UCSD-AML1 (cell line): ENCODE results near the gene WDCP.
"Not testable (repeated sequence)": the region's sequence is repeated elsewhere in the genome, so short reads cannot be mapped to it uniquely, and the experiment has no call there.

Experiments
- DNase-seq: peaks from one replicate; lab custom pipeline; 2025; ENCODE audit not compliant: unreplicated experiment; lab: John Stamatoyannopoulos, UW

Gene WDCP

GRCh38 chr2:24072259-24072658 is 25.1 kb upstream of the WDCP start:
- no peak for DNase-seq

GRCh38 chr2:24065341-24065740 is 18.1 kb upstream of the WDCP start:
- DNase-seq: no peak

GRCh38 chr2:24058564-24059271 is 11.5 kb upstream of the WDCP start:
- DNase-seq: no peak

- no peak for DNase-seq
Measured at GRCh38 chr2:24055750-24056149, 8.6 kb upstream of the WDCP start.

GRCh38 chr2:24054366-24055010 is 7.3 kb upstream of the WDCP start:
- no peak for DNase-seq

- no peak for DNase-seq
Measured at GRCh38 chr2:24052951-24053350, 5.8 kb upstream of the WDCP start.

- DNase-seq: no peak
Measured at GRCh38 chr2:24051833-24052232, 4.6 kb upstream of the WDCP start.

GRCh38 chr2:24050041-24050979 is 3.1 kb upstream of the WDCP start:
- peak; percentile 28 for DNase-seq

- peak; percentile 45 for DNase-seq
Measured at GRCh38 chr2:24049485-24050021, 2.4 kb upstream of the WDCP start, which contains the start of gene FKBP1B. FKBP1B (plus strand) TSS chr2:24049741; CDS start chr2:24049850, 109 bp downstream.

GRCh38 chr2:24048769-24049484 is 1.7 kb upstream of the WDCP start:
- no peak for DNase-seq

GRCh38 chr2:24047703-24048033 is 477 bp upstream of the WDCP start:
- no peak for DNase-seq

- no peak for DNase-seq
Measured at GRCh38 chr2:24046599-24046929, 627 bp downstream of the WDCP start.

GRCh38 chr2:24045511-24046508 is 1.4 kb downstream of the WDCP start:
- DNase-seq: no peak

GRCh38 chr2:24043133-24043532 is 4.1 kb downstream of the WDCP start:
- DNase-seq: not testable (repeated sequence)

GRCh38 chr2:24040511-24040910 is 6.7 kb downstream of the WDCP start:
- DNase-seq: no peak

- no peak for DNase-seq
Measured at GRCh38 chr2:24038786-24039499, 8.2 kb downstream of the WDCP start.

GRCh38 chr2:24026233-24026632 is 21.0 kb downstream of the WDCP start:
- DNase-seq: no peak

GRCh38 chr2:24024996-24025663 is 22.1 kb downstream of the WDCP start:
- no peak for DNase-seq

GRCh38 chr2:24024018-24024417 is 23.2 kb downstream of the WDCP start:
- DNase-seq: no peak
